NCI-H187 (cell line): ENCODE results near the gene PRMT7.

ENCODE experiments used
- DNase-seq, 2 experiments: peaks; one replicate each; lab custom pipeline; 2025; lab: John Stamatoyannopoulos, UW

The PRMT7 gene

GRCh38 chr16:68376590-68376989, 65.8 kb downstream of the PRMT7 start:
- no peak for DNase-seq

GRCh38 chr16:68377221-68377620, 66.4 kb downstream of the PRMT7 start:
- no peak for DNase-seq

GRCh38 chr16:68377667-68378393, 67.0 kb downstream of the PRMT7 start:
- no peak for DNase-seq

GRCh38 chr16:68378436-68379415, 67.9 kb downstream of the PRMT7 start:
- no peak for DNase-seq

- DNase-seq = no peak
Measured at GRCh38 chr16:68379472-68380347, 68.9 kb downstream of the PRMT7 start.

GRCh38 chr16:68380348-68380670, 69.5 kb downstream of the PRMT7 start:
- no peak for DNase-seq

- DNase-seq = no peak
Measured at GRCh38 chr16:68380676-68381362, 70.0 kb downstream of the PRMT7 start.

GRCh38 chr16:68381363-68381724, 70.5 kb downstream of the PRMT7 start:
- no peak for DNase-seq

- no peak for DNase-seq
Measured at GRCh38 chr16:68382296-68382718, 71.5 kb downstream of the PRMT7 start.

- no peak for DNase-seq
Measured at GRCh38 chr16:68383858-68384257, 73.0 kb downstream of the PRMT7 start.

- DNase-seq = no peak
Measured at GRCh38 chr16:68384288-68385161, 73.7 kb downstream of the PRMT7 start.

GRCh38 chr16:68385371-68385770, 74.6 kb downstream of the PRMT7 start:
- DNase-seq = no peak

GRCh38 chr16:68386628-68387027, 75.8 kb downstream of the PRMT7 start:
- no peak for DNase-seq

GRCh38 chr16:68387301-68387700, 76.5 kb downstream of the PRMT7 start:
- no peak for DNase-seq

- DNase-seq = no peak
Measured at GRCh38 chr16:68388124-68388523, 77.3 kb downstream of the PRMT7 start.

- DNase-seq = no peak
Measured at GRCh38 chr16:68389006-68389405, 78.2 kb downstream of the PRMT7 start.

- no peak for DNase-seq
Measured at GRCh38 chr16:68389750-68390371, 79.0 kb downstream of the PRMT7 start.

GRCh38 chr16:68393333-68393732, 82.5 kb downstream of the PRMT7 start:
- DNase-seq = no peak

- no peak for DNase-seq
Measured at GRCh38 chr16:68395167-68395786, 84.5 kb downstream of the PRMT7 start.

- no peak for DNase-seq
Measured at GRCh38 chr16:68395815-68396214, 85.0 kb downstream of the PRMT7 start.
